SK-N-SH (cell line): ENCODE results near the gene PEPD. TPM values are rescaled to one million over a fixed set of nuclear protein-coding genes. Genes with fewer than 3 reads are reported as not detected.

Experiments
- CTCF ChIA-PET: fragments of 300-600, 350-600 bp; formaldehyde crosslinking; extraction: SDS; loops from one replicate; lab custom pipeline; 2021; lab: Yijun Ruan, JAX
- POLR2A ChIA-PET: fragments of 350-600 bp; sonication (Branson Sonifier 250); formaldehyde crosslinking; extraction: SDS; loops from one replicate; lab custom pipeline; 2020; ENCODE audit warnings: antibody characterized with exemption, inconsistent platforms; lab: Yijun Ruan, JAX
- DNase-seq: peaks from one replicate; pipeline ENCODE4 v3.0.0; 2012
- H2AFZ ChIP-seq: fragments of 200-600 bp; sonication (generic); 2 replicates; pipeline ENCODE4 v1.8.1; 2016; ENCODE audit warnings: antibody characterized with exemption, mild to moderate bottlenecking, low read depth
- H3F3A ChIP-seq: fragments of 200-600 bp; sonication (generic); replicated peaks from 2 replicates; pipeline ENCODE3; 2016; ENCODE audit warnings: antibody characterized with exemption, mild to moderate bottlenecking; ENCODE audit not compliant: insufficient read depth
- H3K27ac ChIP-seq, 2 experiments: fragments of 200-500 bp in 1 of 2; fragments of 200-600 bp in 1 of 2; sonication (Bioruptor generic) in 1 of 2; sonication (generic), shearing (Covaris generic) in 1 of 2; 2 replicates each; pipeline versions ENCODE4 v1.5.1 to v1.6.1; 2014 to 2016; ENCODE audit warnings: low read depth in 2 of 2, inconsistent platforms in 1 of 2, low read length in 1 of 2, mild to moderate bottlenecking in 1 of 2, mixed read lengths in 1 of 2
- H3K27me3 ChIP-seq: fragments of 200-600 bp; sonication (generic), shearing (Covaris generic); 2 replicates; pipeline ENCODE4 v1.6.1; 2016; ENCODE audit warnings: mixed run types; ENCODE audit not compliant: insufficient read depth
- H3K36me3 ChIP-seq, 2 experiments: fragments of 200-500 bp in 1 of 2; fragments of 200-600 bp in 1 of 2; sonication (Bioruptor generic) in 1 of 2; sonication (generic) in 1 of 2; replicated peaks in 1 of 2; 2 replicates each; pipeline versions ENCODE3 to v1.5.1; 2014 to 2016; ENCODE audit warnings: low read length in 1 of 2, mild to moderate bottlenecking in 1 of 2; ENCODE audit not compliant: insufficient read depth in 2 of 2, control insufficient read depth in 1 of 2
- H3K4me1 ChIP-seq, 2 experiments: fragments of 200-500 bp in 1 of 2; fragments of 200-600 bp in 1 of 2; sonication (Bioruptor generic) in 1 of 2; sonication (generic), shearing (Covaris generic) in 1 of 2; 2 replicates each; pipeline versions ENCODE4 v1.5.1 to v1.6.1; 2014 to 2016; ENCODE audit warnings: low read depth in 1 of 2, low read length in 1 of 2, mixed run types in 1 of 2; ENCODE audit not compliant: insufficient read depth in 2 of 2, control insufficient read depth in 1 of 2
- H3K4me2 ChIP-seq: fragments of 200-600 bp; sonication (generic), shearing (Covaris generic); 2 replicates; pipeline ENCODE4 v1.6.1; 2017; ENCODE audit warnings: mixed run types
- H3K4me3 ChIP-seq, 2 experiments: fragments of 200-500 bp in 1 of 2; fragments of 200-600 bp in 1 of 2; sonication (Bioruptor generic) in 1 of 2; sonication (generic), shearing (Covaris generic) in 1 of 2; 2 replicates each; pipeline versions ENCODE4 v1.5.1 to v1.8.1; 2014 to 2016; ENCODE audit warnings: low read depth in 2 of 2, inconsistent platforms in 1 of 2, low read length in 1 of 2, mild to moderate bottlenecking in 1 of 2, mixed read lengths in 1 of 2, moderate library complexity in 1 of 2
- H3K79me2 ChIP-seq: fragments of 200-600 bp; sonication (generic); 2 replicates; pipeline ENCODE4 v1.8.1; 2017; ENCODE audit warnings: mild to moderate bottlenecking; ENCODE audit not compliant: insufficient read depth
- H3K9ac ChIP-seq: fragments of 200-600 bp; sonication (generic); 2 replicates; pipeline ENCODE4 v1.6.1; 2017; ENCODE audit warnings: mixed run types
- H3K9me2 ChIP-seq: fragments of 200-600 bp; sonication (generic); 2 replicates; pipeline ENCODE4 v1.6.1; 2017; ENCODE audit warnings: mixed run types
- H3K9me3 ChIP-seq: fragments of 200-600 bp; sonication (generic); 2 replicates; pipeline ENCODE4 v1.6.1; 2017; ENCODE audit warnings: mixed run types, mild to moderate bottlenecking, moderate library complexity
- H4K20me1 ChIP-seq: fragments of 200-600 bp; sonication (generic); 2 replicates; pipeline ENCODE4 v1.6.1; 2017; ENCODE audit warnings: mild to moderate bottlenecking, mixed run types; ENCODE audit not compliant: insufficient read depth
- CHD2 ChIP-seq: fragments of 150-350 bp; IDR thresholded peaks from 2 replicates; pipeline ENCODE4 v1.6.1; 2018; ENCODE audit warnings: low read length; ENCODE audit not compliant: partially characterized antibody
- ELF1 ChIP-seq: IDR thresholded peaks from 2 replicates; pipeline ENCODE4 v1.4.0; 2012
- EP300 ChIP-seq, 2 experiments: IDR thresholded peaks; 2 replicates each; pipeline versions ENCODE4 v1.4.0 to v1.6.1; 2012; ENCODE audit warnings: borderline replicate concordance in 1 of 2, low read depth in 1 of 2, low read length in 1 of 2
- EZH2phosphoT487 ChIP-seq: fragments of 200-600 bp; sonication (generic); IDR thresholded peaks from 2 replicates; pipeline ENCODE4 v1.6.1; 2017; ENCODE audit warnings: low read depth, mixed run types, mild to moderate bottlenecking, antibody characterized with exemption, moderate library complexity, borderline replicate concordance
- FOXJ3 ChIP-seq: sonication (generic); formaldehyde crosslinking; IDR thresholded peaks from 2 replicates; pipeline ENCODE4 v1.5.1; 2020; ENCODE audit warnings: mild to moderate bottlenecking, missing genetic modification reagents
- GATA2 ChIP-seq: sonication (generic); formaldehyde crosslinking; IDR thresholded peaks from 2 replicates; pipeline ENCODE4 v1.5.0; 2020; ENCODE audit warnings: mild to moderate bottlenecking, missing genetic modification reagents
- JUND ChIP-seq: IDR thresholded peaks from 2 replicates; pipeline ENCODE4 v1.4.0; 2012
- MEF2A ChIP-seq: IDR thresholded peaks from 2 replicates; pipeline ENCODE4 v1.4.0; 2012; ENCODE audit warnings: low read depth, borderline replicate concordance
- MXI1 ChIP-seq: IDR thresholded peaks from 2 replicates; pipeline ENCODE4 v1.6.1; 2012; ENCODE audit warnings: mild to moderate bottlenecking, low read depth, low read length, improper control_type of control experiment
- NFIC ChIP-seq: IDR thresholded peaks from 2 replicates; pipeline ENCODE4 v1.4.0; 2012; ENCODE audit warnings: borderline replicate concordance
- POLR2AphosphoS5 ChIP-seq: IDR thresholded peaks from 2 replicates; pipeline ENCODE4 v1.6.1; 2012; ENCODE audit warnings: low read depth, low read length
- RAD21 ChIP-seq: IDR thresholded peaks from 2 replicates; pipeline ENCODE4 v1.6.1; 2012; ENCODE audit warnings: mild to moderate bottlenecking, low read length
- RCOR1 ChIP-seq: fragments of 150-350 bp; IDR thresholded peaks from 2 replicates; pipeline ENCODE4 v1.6.1; 2017; ENCODE audit warnings: antibody characterized with exemption, low read length
- RXRA ChIP-seq: IDR thresholded peaks from 2 replicates; pipeline ENCODE4 v1.4.0; 2012; ENCODE audit warnings: low read depth, mild to moderate bottlenecking, borderline replicate concordance
- SMC3 ChIP-seq: IDR thresholded peaks from 2 replicates; pipeline ENCODE4 v1.6.1; 2012; ENCODE audit warnings: low read depth, low read length, improper control_type of control experiment
- TCF12 ChIP-seq: IDR thresholded peaks from 2 replicates; pipeline ENCODE4 v1.4.0; 2012
- WGBS: methylation state at CpG from one replicate; pipeline ENCODE4 v1.1.6; 2017; ENCODE audit warnings: low lambda C conversion rate; 5-methylcytosine and 5-hydroxymethylcytosine counted together
- polyA plus RNA-seq, 3 experiments: library from polyadenylated mRNA; depleted of rRNA; stranded (reverse); fragments of >200 nt; gene quantifications; 2 replicates each; pipeline ENCODE4 v1.2.3, GENCODE V29; 2012
- TF ChIP-seq, protein P1 (sequence below): IDR thresholded peaks from 2 replicates; pipeline ENCODE4; 2012
- TF ChIP-seq, protein P2 (sequence below): fragments of 150-350 bp; IDR thresholded peaks from 2 replicates; pipeline ENCODE4 v1.6.1; 2016; ENCODE audit warnings: mild to moderate bottlenecking, low read depth, low read length
- TF ChIP-seq, protein P3 (sequence below): IDR thresholded peaks from 2 replicates; pipeline ENCODE4 v1.6.1; 2012; ENCODE audit warnings: mild to moderate bottlenecking, low read depth, low read length, moderate library complexity

PEPD gene
- polyA plus RNA-seq, 1 of the 3 experiments (the other 2 are of a cell fraction), result 88.9 TPM

DNA sequence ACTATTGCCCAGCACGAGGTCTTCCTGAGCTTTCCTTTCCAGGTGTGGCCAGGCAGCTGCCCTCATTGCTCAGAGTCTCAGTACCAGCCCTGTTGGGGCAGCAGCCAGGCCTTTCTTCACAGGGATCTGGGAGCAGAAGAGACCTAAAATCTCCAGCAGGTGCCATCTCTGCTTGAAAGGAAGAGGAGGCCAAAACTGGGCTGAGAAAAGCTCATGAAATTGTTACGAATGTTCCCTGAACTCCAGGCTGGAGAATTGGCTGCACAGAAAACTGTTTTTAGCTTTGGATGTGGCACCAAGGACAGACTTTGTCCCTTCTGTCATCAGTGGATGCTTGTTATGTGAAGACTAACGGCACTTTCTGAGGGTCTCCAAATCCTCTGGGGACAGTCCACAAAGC lies 8.7 kb upstream of the PEPD start:
- WGBS, result 27% methylated on average over 3 of the region's 3 CpGs
- no peaks in the 10 kb centered on the region for H3K36me3 ChIP-seq
- peaks cover 0 to 6% of the 10 kb centered on the region in 2 experiments; a peak in 1 of 4 replicates for H3K4me1 ChIP-seq
- no peak overlapping the region for H3K9ac ChIP-seq
- CTCF ChIA-PET, result no interaction called here
- H2AFZ ChIP-seq, result no peak overlapping the region
- POLR2A ChIA-PET, result no interaction called here
- no peaks in the 10 kb centered on the region for H3K9me3 ChIP-seq
- no peaks in the 10 kb centered on the region for H4K20me1 ChIP-seq
- H3K4me3 ChIP-seq, result no peak overlapping the region
- no peak overlapping the region for H3K27ac ChIP-seq
- no peak for DNase-seq
- peaks cover 3% of the 10 kb centered on the region for H3F3A ChIP-seq
- no peaks in the 10 kb centered on the region for H3K9me2 ChIP-seq
- H3K79me2 ChIP-seq, result no peaks in the 10 kb centered on the region
- no peaks in the 10 kb centered on the region for H3K27me3 ChIP-seq
- no peak overlapping the region for H3K4me2 ChIP-seq
- TF ChIP-seq, protein P1, sequence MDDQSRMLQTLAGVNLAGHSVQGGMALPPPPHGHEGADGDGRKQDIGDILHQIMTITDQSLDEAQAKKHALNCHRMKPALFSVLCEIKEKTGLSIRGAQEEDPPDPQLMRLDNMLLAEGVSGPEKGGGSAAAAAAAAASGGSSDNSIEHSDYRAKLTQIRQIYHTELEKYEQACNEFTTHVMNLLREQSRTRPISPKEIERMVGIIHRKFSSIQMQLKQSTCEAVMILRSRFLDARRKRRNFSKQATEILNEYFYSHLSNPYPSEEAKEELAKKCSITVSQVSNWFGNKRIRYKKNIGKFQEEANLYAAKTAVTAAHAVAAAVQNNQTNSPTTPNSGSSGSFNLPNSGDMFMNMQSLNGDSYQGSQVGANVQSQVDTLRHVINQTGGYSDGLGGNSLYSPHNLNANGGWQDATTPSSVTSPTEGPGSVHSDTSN, result no peak
- TF ChIP-seq EZH2phosphoT487, result no peak
- no peak for TF ChIP-seq EP300 (IDR thresholded peaks at IDR 0.05; ENCODE audit: borderline replicate concordance in 1 of 2, low read depth in 1 of 2, low read length in 1 of 2)
- TF ChIP-seq TCF12, result no peak
- no peak for TF ChIP-seq POLR2AphosphoS5
- no peak for TF ChIP-seq JUND
- TF ChIP-seq RCOR1, result no peak
- TF ChIP-seq RXRA, result no peak
- no peak for TF ChIP-seq RAD21
- TF ChIP-seq FOXJ3 (CRISPR knock-in tag), result no peak
- TF ChIP-seq GATA2 (CRISPR knock-in tag), result no peak
- no peak for TF ChIP-seq CHD2
- TF ChIP-seq, protein P2, sequence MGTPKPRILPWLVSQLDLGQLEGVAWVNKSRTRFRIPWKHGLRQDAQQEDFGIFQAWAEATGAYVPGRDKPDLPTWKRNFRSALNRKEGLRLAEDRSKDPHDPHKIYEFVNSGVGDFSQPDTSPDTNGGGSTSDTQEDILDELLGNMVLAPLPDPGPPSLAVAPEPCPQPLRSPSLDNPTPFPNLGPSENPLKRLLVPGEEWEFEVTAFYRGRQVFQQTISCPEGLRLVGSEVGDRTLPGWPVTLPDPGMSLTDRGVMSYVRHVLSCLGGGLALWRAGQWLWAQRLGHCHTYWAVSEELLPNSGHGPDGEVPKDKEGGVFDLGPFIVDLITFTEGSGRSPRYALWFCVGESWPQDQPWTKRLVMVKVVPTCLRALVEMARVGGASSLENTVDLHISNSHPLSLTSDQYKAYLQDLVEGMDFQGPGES, result no peak
- no peak for TF ChIP-seq NFIC
- TF ChIP-seq, protein P3, sequence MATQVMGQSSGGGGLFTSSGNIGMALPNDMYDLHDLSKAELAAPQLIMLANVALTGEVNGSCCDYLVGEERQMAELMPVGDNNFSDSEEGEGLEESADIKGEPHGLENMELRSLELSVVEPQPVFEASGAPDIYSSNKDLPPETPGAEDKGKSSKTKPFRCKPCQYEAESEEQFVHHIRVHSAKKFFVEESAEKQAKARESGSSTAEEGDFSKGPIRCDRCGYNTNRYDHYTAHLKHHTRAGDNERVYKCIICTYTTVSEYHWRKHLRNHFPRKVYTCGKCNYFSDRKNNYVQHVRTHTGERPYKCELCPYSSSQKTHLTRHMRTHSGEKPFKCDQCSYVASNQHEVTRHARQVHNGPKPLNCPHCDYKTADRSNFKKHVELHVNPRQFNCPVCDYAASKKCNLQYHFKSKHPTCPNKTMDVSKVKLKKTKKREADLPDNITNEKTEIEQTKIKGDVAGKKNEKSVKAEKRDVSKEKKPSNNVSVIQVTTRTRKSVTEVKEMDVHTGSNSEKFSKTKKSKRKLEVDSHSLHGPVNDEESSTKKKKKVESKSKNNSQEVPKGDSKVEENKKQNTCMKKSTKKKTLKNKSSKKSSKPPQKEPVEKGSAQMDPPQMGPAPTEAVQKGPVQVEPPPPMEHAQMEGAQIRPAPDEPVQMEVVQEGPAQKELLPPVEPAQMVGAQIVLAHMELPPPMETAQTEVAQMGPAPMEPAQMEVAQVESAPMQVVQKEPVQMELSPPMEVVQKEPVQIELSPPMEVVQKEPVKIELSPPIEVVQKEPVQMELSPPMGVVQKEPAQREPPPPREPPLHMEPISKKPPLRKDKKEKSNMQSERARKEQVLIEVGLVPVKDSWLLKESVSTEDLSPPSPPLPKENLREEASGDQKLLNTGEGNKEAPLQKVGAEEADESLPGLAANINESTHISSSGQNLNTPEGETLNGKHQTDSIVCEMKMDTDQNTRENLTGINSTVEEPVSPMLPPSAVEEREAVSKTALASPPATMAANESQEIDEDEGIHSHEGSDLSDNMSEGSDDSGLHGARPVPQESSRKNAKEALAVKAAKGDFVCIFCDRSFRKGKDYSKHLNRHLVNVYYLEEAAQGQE, result no peak
- TF ChIP-seq ELF1, result no peak
- no peak for TF ChIP-seq SMC3
- no peak for TF ChIP-seq MEF2A
- no peak for TF ChIP-seq MXI1
